Gastrocnemius medialis (tissue), 4 donors: ENCODE data around the gene TRAF3IP3.

Source experiments
- POLR2A ChIP-seq, 2 donors: fragments of 450-650 bp; IDR thresholded peaks; one replicate each; pipeline ENCODE4 v1.6.1; 2017; ENCODE audit warnings: antibody characterized with exemption in 2 of 2, mild to moderate bottlenecking in 2 of 2, moderate library complexity in 2 of 2
- TF ChIP-seq, protein P1 (sequence below), 5 experiments: fragments of 450-650 bp in 3 of 5; fragments of 200-600 bp in 2 of 5; sonication (generic) in 2 of 5; IDR thresholded peaks in 4 of 5; conservative IDR thresholded peaks in 1 of 5; 1 replicate in 4 of 5; 2 replicates in 1 of 5; pipeline ENCODE4 v1.5.1; 2016 to 2019; ENCODE audit warnings: antibody characterized with exemption in 5 of 5, mild to moderate bottlenecking in 3 of 5, moderate library complexity in 3 of 5

DNA sequence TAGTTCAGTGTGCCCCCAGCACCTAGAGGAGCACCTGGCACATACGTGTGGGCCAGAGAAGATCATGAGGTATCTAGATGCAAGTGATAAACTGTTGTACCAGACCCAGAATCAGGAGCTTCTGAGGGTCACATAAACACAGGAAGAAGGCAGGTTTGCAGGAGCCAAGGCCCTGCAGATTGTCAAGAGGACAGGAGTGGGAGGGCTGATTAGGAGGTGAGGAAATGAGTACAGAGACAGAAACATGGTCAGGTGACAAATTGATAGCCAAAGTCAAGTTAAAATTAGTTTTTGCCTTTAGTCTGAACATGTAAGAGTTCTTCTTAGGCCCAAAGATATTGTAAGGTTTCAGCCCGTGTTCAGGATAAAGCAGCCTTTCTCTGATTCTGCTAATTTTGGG lies 14.0 kb upstream of the TRAF3IP3 start:
- TF ChIP-seq POLR2A (IDR thresholded peaks at IDR 0.05), result no peak
- TF ChIP-seq, protein P1, sequence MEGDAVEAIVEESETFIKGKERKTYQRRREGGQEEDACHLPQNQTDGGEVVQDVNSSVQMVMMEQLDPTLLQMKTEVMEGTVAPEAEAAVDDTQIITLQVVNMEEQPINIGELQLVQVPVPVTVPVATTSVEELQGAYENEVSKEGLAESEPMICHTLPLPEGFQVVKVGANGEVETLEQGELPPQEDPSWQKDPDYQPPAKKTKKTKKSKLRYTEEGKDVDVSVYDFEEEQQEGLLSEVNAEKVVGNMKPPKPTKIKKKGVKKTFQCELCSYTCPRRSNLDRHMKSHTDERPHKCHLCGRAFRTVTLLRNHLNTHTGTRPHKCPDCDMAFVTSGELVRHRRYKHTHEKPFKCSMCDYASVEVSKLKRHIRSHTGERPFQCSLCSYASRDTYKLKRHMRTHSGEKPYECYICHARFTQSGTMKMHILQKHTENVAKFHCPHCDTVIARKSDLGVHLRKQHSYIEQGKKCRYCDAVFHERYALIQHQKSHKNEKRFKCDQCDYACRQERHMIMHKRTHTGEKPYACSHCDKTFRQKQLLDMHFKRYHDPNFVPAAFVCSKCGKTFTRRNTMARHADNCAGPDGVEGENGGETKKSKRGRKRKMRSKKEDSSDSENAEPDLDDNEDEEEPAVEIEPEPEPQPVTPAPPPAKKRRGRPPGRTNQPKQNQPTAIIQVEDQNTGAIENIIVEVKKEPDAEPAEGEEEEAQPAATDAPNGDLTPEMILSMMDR (IDR thresholded peaks at IDR 0.05 in 4 of 5, conservative IDR thresholded peaks at IDR 0.05 in 1 of 5), result no peak
